ENCODE measurements around the gene GGA3. TPM values are rescaled to one million over a fixed set of nuclear protein-coding genes. Genes with fewer than 3 reads are reported as not detected.

GGA3 gene
- total RNA-seq, 2 experiments from 2014 or later = 88.8 to 96.5 TPM

DNA sequence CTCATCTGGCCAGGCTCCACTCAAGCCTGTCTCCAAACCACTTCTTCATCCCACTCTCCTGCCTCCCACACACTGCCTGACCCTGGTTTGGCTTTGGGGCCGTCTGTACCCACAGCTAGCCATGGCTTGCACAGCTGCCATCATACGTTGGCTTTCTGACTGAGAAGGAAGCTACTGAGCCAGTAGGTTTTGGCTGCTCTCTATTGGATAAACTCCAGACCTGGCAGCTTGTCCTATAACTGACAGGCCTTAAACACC, 5.7 kb upstream of the GGA3 start:
- intact Hi-C loops (cut with DNase I, micrococcal nuclease) = loop anchor here in 1 of 2 experiments (10.0 kb wide), 1 partner anchor 488 kb away; no protein-coding TSS in a partner anchor
- no peak for DNase-seq
- Mint-ChIP-seq H3K27me3 (no peaks in the 10 kb centered on the region), H3K4me1 (ENCODE audit: low read depth) (peaks cover 23% of the 10 kb centered on the region), H3K36me3 (ENCODE audit: low read depth) (peaks cover 46% of the 10 kb centered on the region), H3K9me3 (no peaks in the 10 kb centered on the region), H3K27ac (no peak overlapping the region), H3K4me3 (peak overlapping the region; percentile 27)
- Histone ChIP-seq H3K4me1 (ENCODE audit: insufficient read depth, low read length) (peaks cover 38% of the 10 kb centered on the region), H3K36me3 (ENCODE audit: insufficient read depth, low read length) (peaks cover 40% of the 10 kb centered on the region), H3K9me3 (ENCODE audit: control insufficient read depth in 1 of 2, insufficient read depth in 1 of 2, low read length in 2 of 2) (no peaks in the 10 kb centered on the region), H3K27me3 (ENCODE audit: control insufficient read depth in 1 of 2, insufficient read depth in 2 of 2, low read length in 2 of 2) (no peaks in the 10 kb centered on the region), H3K4me3 (ENCODE audit: low read length) (no peak overlapping the region), H3K27ac (ENCODE audit: low read depth in 1 of 2, low read length in 2 of 2) (no peak overlapping the region)
- no peak for ATAC-seq (ENCODE audit: poor library complexity)
- ChIA-PET POLR2A (interaction anchor here (1.2 kb wide), 1 partner anchor 22 kb away, joined by 5 read pairs; the partner anchor contains the start of gene SLC25A19), CTCF (no interaction called here)
- TF ChIP-seq, protein P1, sequence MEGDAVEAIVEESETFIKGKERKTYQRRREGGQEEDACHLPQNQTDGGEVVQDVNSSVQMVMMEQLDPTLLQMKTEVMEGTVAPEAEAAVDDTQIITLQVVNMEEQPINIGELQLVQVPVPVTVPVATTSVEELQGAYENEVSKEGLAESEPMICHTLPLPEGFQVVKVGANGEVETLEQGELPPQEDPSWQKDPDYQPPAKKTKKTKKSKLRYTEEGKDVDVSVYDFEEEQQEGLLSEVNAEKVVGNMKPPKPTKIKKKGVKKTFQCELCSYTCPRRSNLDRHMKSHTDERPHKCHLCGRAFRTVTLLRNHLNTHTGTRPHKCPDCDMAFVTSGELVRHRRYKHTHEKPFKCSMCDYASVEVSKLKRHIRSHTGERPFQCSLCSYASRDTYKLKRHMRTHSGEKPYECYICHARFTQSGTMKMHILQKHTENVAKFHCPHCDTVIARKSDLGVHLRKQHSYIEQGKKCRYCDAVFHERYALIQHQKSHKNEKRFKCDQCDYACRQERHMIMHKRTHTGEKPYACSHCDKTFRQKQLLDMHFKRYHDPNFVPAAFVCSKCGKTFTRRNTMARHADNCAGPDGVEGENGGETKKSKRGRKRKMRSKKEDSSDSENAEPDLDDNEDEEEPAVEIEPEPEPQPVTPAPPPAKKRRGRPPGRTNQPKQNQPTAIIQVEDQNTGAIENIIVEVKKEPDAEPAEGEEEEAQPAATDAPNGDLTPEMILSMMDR (IDR thresholded peaks at IDR 0.05) = no peak

DNA sequence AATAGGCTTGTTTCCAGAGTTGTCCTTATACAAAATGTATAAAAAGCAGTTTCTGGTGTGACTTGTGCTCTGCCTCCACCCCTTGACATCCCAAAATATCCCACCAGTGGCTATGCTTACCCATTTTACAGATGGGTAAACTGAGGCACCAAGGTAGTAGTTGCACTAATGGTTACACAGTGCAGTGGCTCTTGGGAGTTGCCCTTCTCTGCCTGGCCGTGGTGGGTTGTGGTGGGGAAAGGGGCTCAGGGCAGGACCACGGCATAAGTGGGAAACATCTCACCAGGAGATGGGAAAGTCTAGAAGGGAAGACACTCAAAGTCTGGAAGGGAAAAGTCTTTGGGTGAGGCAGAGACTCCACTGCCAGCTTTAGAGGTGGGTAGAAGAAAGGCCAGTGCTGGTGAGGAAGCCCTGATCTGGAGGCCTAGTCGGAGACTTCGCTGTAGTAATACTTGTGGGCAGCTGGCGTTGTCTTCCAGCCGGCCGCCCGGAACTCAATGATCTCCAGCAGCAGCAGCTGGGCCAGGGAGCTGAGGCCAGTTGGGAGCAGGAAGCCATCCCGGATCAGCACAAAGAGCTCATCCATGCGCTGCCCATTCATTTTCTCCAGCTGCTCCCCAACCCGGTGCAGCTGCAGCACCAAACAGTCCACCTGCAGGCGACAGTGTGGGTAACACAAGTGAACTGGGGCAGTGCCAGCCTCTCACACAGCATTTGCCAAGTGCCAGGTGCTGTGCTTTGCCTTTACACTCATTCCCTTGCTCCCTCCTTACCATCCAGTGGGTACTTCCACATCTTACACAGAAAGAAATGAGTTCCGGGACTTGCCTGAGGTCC, 5.1 kb upstream of the GGA3 start:
- Histone ChIP-seq H3K36me3 (ENCODE audit: insufficient read depth, low read length) (peaks cover 40% of the 10 kb centered on the region), H3K9me3 (ENCODE audit: control insufficient read depth in 1 of 2, insufficient read depth in 1 of 2, low read length in 2 of 2) (no peaks in the 10 kb centered on the region), H3K27ac (ENCODE audit: low read depth in 1 of 2, low read length in 2 of 2) (no peak overlapping the region), H3K27me3 (ENCODE audit: control insufficient read depth in 1 of 2, insufficient read depth in 2 of 2, low read length in 2 of 2) (no peaks in the 10 kb centered on the region), H3K4me3 (ENCODE audit: low read length) (no peak overlapping the region), H3K4me1 (ENCODE audit: insufficient read depth, low read length) (peaks cover 35% of the 10 kb centered on the region)
- Mint-ChIP-seq H3K4me3 (peak overlapping the region; percentile 45), H3K36me3 (ENCODE audit: low read depth) (peaks cover 52% of the 10 kb centered on the region), H3K27ac (no peak overlapping the region), H3K4me1 (ENCODE audit: low read depth) (peaks cover 24% of the 10 kb centered on the region), H3K9me3 (no peaks in the 10 kb centered on the region), H3K27me3 (no peaks in the 10 kb centered on the region)
- no peak for DNase-seq
- ChIA-PET POLR2A (interaction anchor here (1.2 kb wide), 1 partner anchor 23 kb away, joined by 5 read pairs; the partner anchor contains the start of gene SLC25A19), CTCF (no interaction called here)
- TF ChIP-seq, protein P1 (IDR thresholded peaks at IDR 0.05) = no peak
- intact Hi-C loops (cut with DNase I, micrococcal nuclease) = loop anchor here in 1 of 2 experiments (10.0 kb wide), 1 partner anchor 488 kb away; no protein-coding TSS in a partner anchor
- ATAC-seq (ENCODE audit: poor library complexity) = no peak

DNA sequence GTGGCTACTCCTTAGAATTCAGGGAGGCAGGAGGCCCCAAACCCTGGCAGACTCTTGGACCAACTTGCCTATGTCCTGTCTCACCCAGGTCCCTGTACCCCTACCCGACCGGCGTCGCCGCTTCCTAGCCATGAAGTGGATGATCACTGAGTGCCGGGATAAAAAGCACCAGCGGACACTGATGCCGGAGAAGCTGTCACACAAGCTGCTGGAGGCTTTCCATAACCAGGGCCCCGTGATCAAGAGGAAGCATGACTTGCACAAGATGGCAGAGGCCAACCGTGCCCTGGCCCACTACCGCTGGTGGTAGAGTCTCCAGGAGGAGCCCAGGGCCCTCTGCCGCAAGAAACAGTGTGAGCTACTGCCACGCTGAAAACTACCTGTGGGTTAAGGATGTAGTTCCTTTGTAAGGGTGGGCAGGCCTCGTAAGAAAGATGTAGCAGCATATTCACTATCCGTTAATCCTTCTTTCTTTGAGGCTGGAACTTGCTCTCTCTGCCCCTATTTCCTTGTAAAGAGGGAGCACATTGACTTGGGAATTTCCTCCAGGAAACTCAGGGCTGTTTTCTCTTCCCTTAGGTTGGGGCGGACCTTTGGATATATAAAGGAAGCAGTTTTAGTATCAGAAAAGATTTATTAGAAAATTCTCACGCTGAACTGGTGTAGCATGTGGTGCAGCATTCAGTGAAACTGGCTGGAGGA, 4.4 kb upstream of the GGA3 start:
- Mint-ChIP-seq H3K4me1 (ENCODE audit: low read depth) (peaks cover 30% of the 10 kb centered on the region), H3K27ac (no peak overlapping the region), H3K4me3 (no peak overlapping the region), H3K27me3 (no peaks in the 10 kb centered on the region), H3K36me3 (ENCODE audit: low read depth) (peaks cover 60% of the 10 kb centered on the region), H3K9me3 (no peaks in the 10 kb centered on the region)
- TF ChIP-seq, protein P1 (IDR thresholded peaks at IDR 0.05) = no peak
- Histone ChIP-seq H3K4me3 (ENCODE audit: low read length) (no peak overlapping the region), H3K36me3 (ENCODE audit: insufficient read depth, low read length) (peaks cover 40% of the 10 kb centered on the region), H3K27me3 (ENCODE audit: control insufficient read depth in 1 of 2, insufficient read depth in 2 of 2, low read length in 2 of 2) (no peaks in the 10 kb centered on the region), H3K4me1 (ENCODE audit: insufficient read depth, low read length) (peaks cover 36% of the 10 kb centered on the region), H3K27ac (ENCODE audit: low read depth in 1 of 2, low read length in 2 of 2) (no peak overlapping the region), H3K9me3 (ENCODE audit: control insufficient read depth in 1 of 2, insufficient read depth in 1 of 2, low read length in 2 of 2) (no peaks in the 10 kb centered on the region)
- DNase-seq (no peak), ATAC-seq (ENCODE audit: poor library complexity) (no peak)
- intact Hi-C loops (cut with DNase I, micrococcal nuclease) = loop anchor here in 1 of 2 experiments (10.0 kb wide), 1 partner anchor 489 kb away; no protein-coding TSS in a partner anchor
- CTCF ChIA-PET = no interaction called here
- POLR2A ChIA-PET = interaction anchor here (1.2 kb wide), 1 partner anchor 23 kb away, joined by 5 read pairs; the partner anchor contains the start of gene SLC25A19

Measured in CD4-positive, alpha-beta T cell (primary cell).